HG03066 (cell line): ENCODE results near the gene SRP19.

Source experiments
- ATAC-seq: cut with Tn5 transposase; IDR thresholded peaks from one replicate; pipeline ENCODE4 v1.9.1; 2021; ENCODE audit warnings: low read depth; ENCODE audit not compliant: unreplicated experiment

Gene SRP19

GRCh38 chr5:112918679-112919078 lies 57.6 kb downstream of the SRP19 start:
- ATAC-seq = no peak
